WTC11 (cell line): ENCODE data around the gene CHST15.

Experiments used
- CBFB ChIP-seq: sonication (generic); formaldehyde crosslinking; IDR thresholded peaks from 2 replicates; pipeline ENCODE4 v1.8.1; 2022; ENCODE audit warnings: mild to moderate bottlenecking, low read depth, missing genetic modification reagents
- CREB1 ChIP-seq: sonication (generic); formaldehyde crosslinking; IDR thresholded peaks from 2 replicates; pipeline ENCODE4 v1.8.0; 2023; ENCODE audit warnings: mild to moderate bottlenecking, missing genetic modification reagents
- CTCF ChIP-seq: fragments of 200-600 bp; IDR thresholded peaks from 2 replicates; pipeline ENCODE4 v1.8.0; 2022; ENCODE audit warnings: antibody characterized with exemption
- ESRRA ChIP-seq: sonication (generic); formaldehyde crosslinking; IDR thresholded peaks from 2 replicates; pipeline ENCODE4 v1.8.1; 2022; ENCODE audit warnings: mild to moderate bottlenecking, missing genetic modification reagents, borderline replicate concordance
- IRF2 ChIP-seq: sonication (generic); formaldehyde crosslinking; IDR thresholded peaks from 2 replicates; pipeline ENCODE4 v1.8.0; 2022; ENCODE audit warnings: low read depth, missing genetic modification reagents, borderline replicate concordance
- JUN ChIP-seq: sonication (generic); formaldehyde crosslinking; IDR thresholded peaks from 2 replicates; pipeline ENCODE4 v1.8.0; 2023; ENCODE audit warnings: mild to moderate bottlenecking, missing genetic modification reagents
- NFYB ChIP-seq: sonication (generic); formaldehyde crosslinking; conservative IDR thresholded peaks from 2 replicates; pipeline ENCODE4 v1.8.0; 2022; ENCODE audit warnings: low read depth, missing genetic modification reagents
- NR2C2 ChIP-seq: sonication (generic); formaldehyde crosslinking; IDR thresholded peaks from 2 replicates; pipeline ENCODE4 v1.8.0; 2022; ENCODE audit warnings: mild to moderate bottlenecking, missing genetic modification reagents
- RELA ChIP-seq: sonication (generic); formaldehyde crosslinking; IDR thresholded peaks from 2 replicates; pipeline ENCODE4 v1.8.1; 2022; ENCODE audit warnings: missing genetic modification reagents, mild to moderate bottlenecking, borderline replicate concordance
- SP1 ChIP-seq: sonication (generic); formaldehyde crosslinking; conservative IDR thresholded peaks from 2 replicates; pipeline ENCODE4 v1.8.1; 2022; ENCODE audit warnings: missing genetic modification reagents
- STAT6 ChIP-seq: sonication (generic); formaldehyde crosslinking; conservative IDR thresholded peaks from 2 replicates; pipeline ENCODE4 v1.8.1; 2023; ENCODE audit warnings: mild to moderate bottlenecking, low read depth, missing genetic modification reagents, moderate library complexity
- TP53 ChIP-seq: sonication (generic); formaldehyde crosslinking; IDR thresholded peaks from 2 replicates; pipeline ENCODE4 v1.8.1; 2023; ENCODE audit warnings: mild to moderate bottlenecking, missing genetic modification reagents
- ZNF232 ChIP-seq: sonication (generic); formaldehyde crosslinking; IDR thresholded peaks from 2 replicates; pipeline ENCODE4 v1.8.0; 2022; ENCODE audit warnings: mild to moderate bottlenecking, missing genetic modification reagents
- ZNF423 ChIP-seq: fragments of 250-450 bp; sonication (Bioruptor Pico); IDR thresholded peaks from 2 replicates; pipeline ENCODE4 v2.1.2; 2022; ENCODE audit warnings: mild to moderate bottlenecking, moderate library complexity

- no peak for TF ChIP-seq CTCF
- TF ChIP-seq IRF2 (CRISPR knock-in tag) = no peak
- TF ChIP-seq CREB1 (CRISPR knock-in tag) = no peak
- no peak for TF ChIP-seq RELA (CRISPR knock-in tag)
- no peak for TF ChIP-seq NFYB
- TF ChIP-seq TP53 (CRISPR knock-in tag) = no peak
- no peak for TF ChIP-seq ZNF423 (CRISPR knock-in tag)
- no peak for TF ChIP-seq JUN (CRISPR knock-in tag)
- TF ChIP-seq STAT6 = no peak
- no peak for TF ChIP-seq CBFB (CRISPR knock-in tag)
- no peak for TF ChIP-seq SP1 (CRISPR knock-in tag)
- no peak for TF ChIP-seq NR2C2
- TF ChIP-seq ZNF232 (CRISPR knock-in tag) = no peak
- no peak for TF ChIP-seq ESRRA (CRISPR knock-in tag)
Observed at GRCh38 chr10:124008187-124008586, 85.2 kb downstream of the CHST15 start.
